Endothelial cell (in vitro differentiated cells): ENCODE results near the gene STK35. TPM values are rescaled to one million over a fixed set of nuclear protein-coding genes. Genes with fewer than 3 reads are reported as not detected.

ENCODE experiments used
- DNase-seq: peaks from one replicate; pipeline ENCODE4 v3.0.0; 2021; ENCODE audit warnings: low spot score
- H3K27ac Mint-ChIP-seq: one replicate; pipeline ENCODE4 v1.8.0; 2021; ENCODE audit warnings: mixed read lengths, inconsistent platforms; ENCODE audit not compliant: unreplicated experiment
- H3K27me3 Mint-ChIP-seq: one replicate; pipeline ENCODE4 v1.8.0; 2021; ENCODE audit warnings: mild to moderate bottlenecking, moderate library complexity, mixed read lengths, inconsistent platforms; ENCODE audit not compliant: unreplicated experiment
- H3K36me3 Mint-ChIP-seq: one replicate; pipeline ENCODE4 v1.8.0; 2021; ENCODE audit warnings: mild to moderate bottlenecking, low read depth, mixed read lengths, inconsistent platforms; ENCODE audit not compliant: unreplicated experiment
- H3K4me1 Mint-ChIP-seq: one replicate; pipeline ENCODE4 v1.8.0; 2021; ENCODE audit warnings: mild to moderate bottlenecking, mixed read lengths, inconsistent platforms; ENCODE audit not compliant: unreplicated experiment
- H3K4me3 Mint-ChIP-seq: one replicate; pipeline ENCODE4 v1.8.0; 2021; ENCODE audit warnings: mild to moderate bottlenecking, mixed read lengths, inconsistent platforms; ENCODE audit not compliant: unreplicated experiment
- H3K9me3 Mint-ChIP-seq: one replicate; pipeline ENCODE4 v1.8.0; 2021; ENCODE audit warnings: mixed read lengths, inconsistent platforms; ENCODE audit not compliant: unreplicated experiment
- CTCF ChIP-seq: fragments of 200-600 bp; sonication (generic); IDR thresholded peaks from one replicate; pipeline ENCODE4 v1.5.0; 2021; ENCODE audit warnings: antibody characterized with exemption; ENCODE audit not compliant: unreplicated experiment
- total RNA-seq: library from RNA; stranded (reverse); fragmentation: NEBNext Ultra II Directional; extraction: Animal tissue kit (Norgen Biotek cat#: 25700); gene quantifications from one replicate; pipeline ENCODE4 v1.2.1, GENCODE V29; 2021; ENCODE audit not compliant: unreplicated experiment

Gene STK35
- total RNA-seq, 1 donor from 2014 or later = 31.3 TPM

- Mint-ChIP-seq H3K4me3 (peak overlapping the region; percentile 96), H3K36me3 (peaks cover 10% of the 10 kb centered on the region), H3K9me3 (no peaks in the 10 kb centered on the region), H3K27ac (peak overlapping the region; percentile 84), H3K4me1 (peaks cover 21% of the 10 kb centered on the region), H3K27me3 (peaks cover 15% of the 10 kb centered on the region)
- DNase-seq = no peak
- TF ChIP-seq CTCF = no peak
These were observed 2.6 kb downstream of the STK35 start for GRCh38 chr20:2104236-2104635.

- no peak for DNase-seq
- H3K4me1 Mint-ChIP-seq = peaks cover 18% of the 10 kb centered on the region
These were observed 6.9 kb downstream of the STK35 start for GRCh38 chr20:2108498-2108897.

GRCh38 chr20:2108987-2109386 is 7.4 kb downstream of the STK35 start:
- H3K27ac Mint-ChIP-seq = peak overlapping the region; percentile 16

More at GRCh38 chr20:2108498-2108897, 6.9 kb downstream of the STK35 start:
- H3K4me3 Mint-ChIP-seq = no peak overlapping the region
- H3K9me3 Mint-ChIP-seq = no peaks in the 10 kb centered on the region
- H3K27ac Mint-ChIP-seq = no peak overlapping the region
- no peak for TF ChIP-seq CTCF
- peaks cover 6% of the 10 kb centered on the region for H3K27me3 Mint-ChIP-seq
- peaks cover 10% of the 10 kb centered on the region for H3K36me3 Mint-ChIP-seq

GRCh38 chr20:2109425-2110210 is 8.0 kb downstream of the STK35 start:
- Mint-ChIP-seq H3K4me3 (no peak overlapping the region), H3K27ac (no peak overlapping the region), H3K27me3 (peaks cover 3% of the 10 kb centered on the region), H3K9me3 (no peaks in the 10 kb centered on the region), H3K4me1 (peaks cover 7% of the 10 kb centered on the region), H3K36me3 (peaks cover 10% of the 10 kb centered on the region)
- no peak for DNase-seq
- TF ChIP-seq CTCF = no peak

More at GRCh38 chr20:2108987-2109386, 7.4 kb downstream of the STK35 start:
- Mint-ChIP-seq H3K36me3 (peaks cover 10% of the 10 kb centered on the region), H3K4me1 (peaks cover 13% of the 10 kb centered on the region), H3K9me3 (no peaks in the 10 kb centered on the region), H3K4me3 (no peak overlapping the region), H3K27me3 (peaks cover 5% of the 10 kb centered on the region)
- no peak for TF ChIP-seq CTCF
- no peak for DNase-seq

GRCh38 chr20:2112910-2113309 is 11.3 kb downstream of the STK35 start:
- H3K9me3 Mint-ChIP-seq = no peaks in the 10 kb centered on the region
- no peak overlapping the region for H3K27ac Mint-ChIP-seq
- H3K27me3 Mint-ChIP-seq = peaks cover 1% of the 10 kb centered on the region
- no peak for TF ChIP-seq CTCF
- peaks cover 26% of the 10 kb centered on the region for H3K36me3 Mint-ChIP-seq
- no peak for DNase-seq
- H3K4me1 Mint-ChIP-seq = no peaks in the 10 kb centered on the region
- H3K4me3 Mint-ChIP-seq = no peak overlapping the region
